NCI-H2227 (cell line): ENCODE results near the gene EHBP1L1.

Experiments
- DNase-seq: peaks from one replicate; lab custom pipeline; 2025; ENCODE audit not compliant: unreplicated experiment; lab: John Stamatoyannopoulos, UW

Gene EHBP1L1

GRCh38 chr11:65613091-65613928 lies 37.5 kb downstream of the EHBP1L1 start:
- no peak for DNase-seq

- DNase-seq = peak; percentile 100
These were observed 39.5 kb downstream of the EHBP1L1 start, which contains the start of gene PCNX3 for GRCh38 chr11:65615229-65615949. Gene PCNX3, plus strand, starts transcription at chr11:65615776. Its CDS starts 536 bp downstream, at chr11:65616312.

- peak; percentile 72 for DNase-seq
These were observed 40.2 kb downstream of the EHBP1L1 start for GRCh38 chr11:65615950-65616574.

- no peak for DNase-seq
These were observed 40.7 kb downstream of the EHBP1L1 start for GRCh38 chr11:65616575-65617001.

- DNase-seq = no peak
These were observed 41.4 kb downstream of the EHBP1L1 start for GRCh38 chr11:65617136-65617850.

GRCh38 chr11:65617990-65618751 lies 42.3 kb downstream of the EHBP1L1 start:
- DNase-seq = no peak

- no peak for DNase-seq
These were observed 42.9 kb downstream of the EHBP1L1 start for GRCh38 chr11:65618763-65619162.

GRCh38 chr11:65619281-65619928 lies 43.6 kb downstream of the EHBP1L1 start:
- no peak for DNase-seq

GRCh38 chr11:65620666-65621065 lies 44.8 kb downstream of the EHBP1L1 start:
- no peak for DNase-seq

- no peak for DNase-seq
These were observed 45.6 kb downstream of the EHBP1L1 start for GRCh38 chr11:65621460-65621859.

GRCh38 chr11:65622011-65622410 lies 46.2 kb downstream of the EHBP1L1 start:
- DNase-seq = no peak

GRCh38 chr11:65623177-65623576 lies 47.3 kb downstream of the EHBP1L1 start:
- no peak for DNase-seq

- no peak for DNase-seq
These were observed 48.2 kb downstream of the EHBP1L1 start for GRCh38 chr11:65623852-65624616.

GRCh38 chr11:65624931-65625627 lies 49.2 kb downstream of the EHBP1L1 start:
- DNase-seq = no peak

GRCh38 chr11:65625628-65626342 lies 49.9 kb downstream of the EHBP1L1 start:
- peak; percentile 38 for DNase-seq

GRCh38 chr11:65627202-65627601 lies 51.3 kb downstream of the EHBP1L1 start:
- DNase-seq = no peak

- no peak for DNase-seq
These were observed 53.7 kb downstream of the EHBP1L1 start for GRCh38 chr11:65629579-65629978.

- no peak for DNase-seq
These were observed 54.4 kb downstream of the EHBP1L1 start for GRCh38 chr11:65630215-65630614.
